Activated CD8-positive, alpha-beta T cell treated with anti-CD3 and anti-CD28 coated beads for 36 hours (primary cell): ENCODE measurements around the gene IL12RB2. TPM values are rescaled to one million over a fixed set of nuclear protein-coding genes. Genes with fewer than 3 reads are reported as not detected.

Experiments used
- ATAC-seq: fragments of 200-7000 bp; cut with Tn5 transposase; one replicate; pipeline ENCODE4 v1.10.0; 2021; ENCODE audit warnings: mild to moderate bottlenecking, moderate library complexity
- CTCF ChIA-PET: fragments of 350-600 bp; sonication (Branson Sonifier 250); formaldehyde crosslinking; loops from one replicate; lab custom pipeline; 2021; ENCODE audit warnings: antibody characterized with exemption; lab: Charles Lee
- POLR2A ChIA-PET: fragments of 350-600 bp; sonication (Branson Sonifier 250); formaldehyde crosslinking; loops from one replicate; lab custom pipeline; 2021; ENCODE audit warnings: antibody characterized with exemption; lab: Charles Lee
- DNase-seq: peaks from one replicate; pipeline ENCODE4 v3.0.0-alpha.2; 2020
- H3K27ac Mint-ChIP-seq: one replicate; pipeline ENCODE4 v1.8.0; 2021; ENCODE audit warnings: mild to moderate bottlenecking, mixed read lengths
- H3K27me3 Mint-ChIP-seq: one replicate; pipeline ENCODE4 v1.8.0; 2021; ENCODE audit warnings: mixed read lengths
- H3K36me3 Mint-ChIP-seq: one replicate; pipeline ENCODE4 v1.8.0; 2021; ENCODE audit warnings: low read depth, mixed read lengths
- H3K4me1 Mint-ChIP-seq: one replicate; pipeline ENCODE4 v1.8.0; 2021; ENCODE audit warnings: low read depth, mixed read lengths
- H3K4me3 Mint-ChIP-seq: one replicate; pipeline ENCODE4 v1.8.0; 2021; ENCODE audit warnings: mild to moderate bottlenecking, moderate library complexity, mixed read lengths
- H3K9me3 Mint-ChIP-seq: one replicate; pipeline ENCODE4 v1.8.0; 2021; ENCODE audit warnings: mixed read lengths
- intact Hi-C: fragments of 100-400 bp; cut with micrococcal nuclease; formaldehyde crosslinking; loops from one replicate; pipeline ENCODE4 v1.10.0; 2022
- total RNA-seq, 2 experiments: library from RNA; stranded (reverse); gene quantifications; one replicate each; pipeline ENCODE4 v1.2.3, GENCODE V29; 2021
- TF ChIP-seq, protein P1 (sequence below): fragments of 200-600 bp; IDR thresholded peaks from one replicate; pipeline ENCODE4 v1.8.0; 2022; ENCODE audit warnings: antibody characterized with exemption, mild to moderate bottlenecking

The IL12RB2 gene
- total RNA-seq, 2 experiments from 2014 or later: 29.1 to 29.7 TPM

DNA sequence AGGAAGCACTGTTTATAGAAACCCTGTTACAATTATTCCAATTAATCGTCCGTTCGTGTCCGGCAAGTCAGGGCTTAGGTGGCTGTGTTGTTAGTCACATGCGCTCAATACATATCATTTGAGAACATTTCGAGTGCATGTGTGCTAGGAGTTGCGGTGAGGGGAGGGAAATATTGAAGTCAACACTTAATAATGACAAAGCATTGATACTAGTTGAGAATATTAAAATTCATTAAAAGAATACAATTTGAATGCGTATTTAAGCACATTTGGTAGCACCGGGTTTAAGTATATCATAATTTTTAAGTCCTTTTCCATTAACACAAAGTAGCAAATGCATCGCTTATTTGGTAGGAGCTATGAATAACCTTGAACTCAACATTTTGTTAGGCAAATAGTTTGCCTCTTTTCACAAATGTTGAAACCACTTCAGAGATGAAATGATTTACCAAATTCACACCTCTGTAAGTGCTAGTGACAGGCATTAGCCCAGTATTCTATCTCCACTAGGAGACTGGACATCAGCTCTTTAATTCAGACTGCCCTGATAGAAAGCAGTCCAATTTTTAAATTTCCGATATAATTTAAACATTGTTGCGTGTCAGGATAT, 123.6 kb downstream of the IL12RB2 start:
- CTCF ChIA-PET: interaction anchor here (0.7 to 3.2 kb wide), 7 partner anchors 10 to 220 kb away, joined by 3 to 21 read pairs (median 4); no protein-coding TSS in a partner anchor
- no peak for ATAC-seq
- POLR2A ChIA-PET: interaction anchor here (0.6 to 7.8 kb wide), 19 partner anchors 8 to 501 kb away, joined by 3 to 172 read pairs (median 4); no protein-coding TSS in a partner anchor

GRCh38 chr1:67431869-67432578, 124.4 kb downstream of the IL12RB2 start:
- intact Hi-C loops: no loop called here
- no peaks in the 10 kb centered on the region for H3K9me3 Mint-ChIP-seq
- ATAC-seq: no peak
- ChIA-PET CTCF (interaction anchor here (0.7 to 3.2 kb wide), 7 partner anchors 10 to 288 kb away, joined by 3 to 21 read pairs (median 4); no protein-coding TSS in a partner anchor), POLR2A (interaction anchor here (0.6 to 7.8 kb wide), 19 partner anchors 9 to 520 kb away, joined by 3 to 172 read pairs (median 4); no protein-coding TSS in a partner anchor)
- H3K4me3 Mint-ChIP-seq: peak overlapping the region; percentile 84
- peaks cover 34% of the 10 kb centered on the region for H3K36me3 Mint-ChIP-seq
- TF ChIP-seq, protein P1, sequence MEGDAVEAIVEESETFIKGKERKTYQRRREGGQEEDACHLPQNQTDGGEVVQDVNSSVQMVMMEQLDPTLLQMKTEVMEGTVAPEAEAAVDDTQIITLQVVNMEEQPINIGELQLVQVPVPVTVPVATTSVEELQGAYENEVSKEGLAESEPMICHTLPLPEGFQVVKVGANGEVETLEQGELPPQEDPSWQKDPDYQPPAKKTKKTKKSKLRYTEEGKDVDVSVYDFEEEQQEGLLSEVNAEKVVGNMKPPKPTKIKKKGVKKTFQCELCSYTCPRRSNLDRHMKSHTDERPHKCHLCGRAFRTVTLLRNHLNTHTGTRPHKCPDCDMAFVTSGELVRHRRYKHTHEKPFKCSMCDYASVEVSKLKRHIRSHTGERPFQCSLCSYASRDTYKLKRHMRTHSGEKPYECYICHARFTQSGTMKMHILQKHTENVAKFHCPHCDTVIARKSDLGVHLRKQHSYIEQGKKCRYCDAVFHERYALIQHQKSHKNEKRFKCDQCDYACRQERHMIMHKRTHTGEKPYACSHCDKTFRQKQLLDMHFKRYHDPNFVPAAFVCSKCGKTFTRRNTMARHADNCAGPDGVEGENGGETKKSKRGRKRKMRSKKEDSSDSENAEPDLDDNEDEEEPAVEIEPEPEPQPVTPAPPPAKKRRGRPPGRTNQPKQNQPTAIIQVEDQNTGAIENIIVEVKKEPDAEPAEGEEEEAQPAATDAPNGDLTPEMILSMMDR: no peak
- H3K4me1 Mint-ChIP-seq: peaks cover 30% of the 10 kb centered on the region
- peak overlapping the region; percentile 98 for H3K27ac Mint-ChIP-seq
- no peaks in the 10 kb centered on the region for H3K27me3 Mint-ChIP-seq
- no peak for DNase-seq

More for the DNA sequence above, 123.6 kb downstream of the IL12RB2 start:
- intact Hi-C loops: no loop called here
- Mint-ChIP-seq H3K27me3 (no peaks in the 10 kb centered on the region), H3K9me3 (no peaks in the 10 kb centered on the region), H3K36me3 (peaks cover 40% of the 10 kb centered on the region), H3K4me1 (peaks cover 34% of the 10 kb centered on the region), H3K4me3 (peak overlapping the region; percentile 84), H3K27ac (peak overlapping the region; percentile 98)
- TF ChIP-seq, protein P1: no peak
- no peak for DNase-seq

- no peaks in the 10 kb centered on the region for H3K9me3 Mint-ChIP-seq
- H3K4me3 Mint-ChIP-seq: no peak overlapping the region
- ATAC-seq: no peak
- intact Hi-C loops: no loop called here
- no peak for DNase-seq
- H3K27ac Mint-ChIP-seq: peak overlapping the region; percentile 46
- TF ChIP-seq, protein P1: no peak
- CTCF ChIA-PET: interaction anchor here (0.7 to 3.2 kb wide), 6 partner anchors 9 to 289 kb away, joined by 3 to 21 read pairs (median 8); no protein-coding TSS in a partner anchor
- peaks cover 28% of the 10 kb centered on the region for H3K4me1 Mint-ChIP-seq
- peaks cover 26% of the 10 kb centered on the region for H3K36me3 Mint-ChIP-seq
- POLR2A ChIA-PET: interaction anchor here (0.6 to 7.8 kb wide), 11 partner anchors 8 to 503 kb away, joined by 3 to 172 read pairs (median 3); no protein-coding TSS in a partner anchor
- no peaks in the 10 kb centered on the region for H3K27me3 Mint-ChIP-seq
Observed at GRCh38 chr1:67432745-67433144, 125.1 kb downstream of the IL12RB2 start.

- no peak for ATAC-seq
- H3K9me3 Mint-ChIP-seq: no peaks in the 10 kb centered on the region
Observed at GRCh38 chr1:67433837-67434236, 126.2 kb downstream of the IL12RB2 start.

More at GRCh38 chr1:67433837-67434236, 126.2 kb downstream of the IL12RB2 start:
- H3K27ac Mint-ChIP-seq: peak overlapping the region; percentile 46
- TF ChIP-seq, protein P1: no peak
- DNase-seq: no peak
- peaks cover 15% of the 10 kb centered on the region for H3K36me3 Mint-ChIP-seq
- POLR2A ChIA-PET: no interaction called here
- H3K4me3 Mint-ChIP-seq: no peak overlapping the region
- H3K4me1 Mint-ChIP-seq: peaks cover 28% of the 10 kb centered on the region
- no peaks in the 10 kb centered on the region for H3K27me3 Mint-ChIP-seq
- intact Hi-C loops: no loop called here
- CTCF ChIA-PET: no interaction called here
